Calu3 (cell line): ENCODE results near the gene EEPD1. TPM values are rescaled to one million over a fixed set of nuclear protein-coding genes. Genes with fewer than 3 reads are reported as not detected.

Source experiments
- BruUV-seq: library from RNA; stranded (reverse); fragments of 400-500 nt; replicated peaks from 2 replicates; lab custom pipeline; 2021; lab: Mats Ljungman, UMichigan
- CTCF ChIA-PET: fragments of 300-600 bp; sonication (Branson Sonifier 250); formaldehyde crosslinking; loops from one replicate; lab custom pipeline; 2022; ENCODE audit warnings: antibody characterized with exemption; lab: Charles Lee
- DNase-seq: peaks from one replicate; pipeline ENCODE4 v3.0.0; 2022
- H3K27ac Mint-ChIP-seq: one replicate; pipeline ENCODE4 v1.8.0; 2022; ENCODE audit warnings: mixed read lengths; ENCODE audit not compliant: unreplicated experiment
- H3K27me3 Mint-ChIP-seq: one replicate; pipeline ENCODE4 v1.8.0; 2022; ENCODE audit warnings: mixed read lengths; ENCODE audit not compliant: unreplicated experiment
- H3K36me3 Mint-ChIP-seq: one replicate; pipeline ENCODE4 v1.8.0; 2022; ENCODE audit warnings: mild to moderate bottlenecking, moderate library complexity, mixed read lengths; ENCODE audit not compliant: insufficient read depth, unreplicated experiment
- H3K4me1 Mint-ChIP-seq: one replicate; pipeline ENCODE4 v1.8.0; 2022; ENCODE audit warnings: mild to moderate bottlenecking, low read depth, mixed read lengths; ENCODE audit not compliant: unreplicated experiment
- H3K4me3 Mint-ChIP-seq: one replicate; pipeline ENCODE4 v1.8.0; 2022; ENCODE audit warnings: mild to moderate bottlenecking, low read depth, moderate library complexity, mixed read lengths; ENCODE audit not compliant: unreplicated experiment
- H3K9me3 Mint-ChIP-seq: one replicate; pipeline ENCODE4 v1.8.0; 2022; ENCODE audit warnings: low read depth, mixed read lengths; ENCODE audit not compliant: unreplicated experiment
- CTCF ChIP-seq: fragments of 200-600 bp; IDR thresholded peaks from one replicate; pipeline ENCODE4 v1.8.0; 2022; ENCODE audit warnings: antibody characterized with exemption; ENCODE audit not compliant: unreplicated experiment
- intact Hi-C: fragments of 100-400 bp; cut with micrococcal nuclease; formaldehyde crosslinking; loops from one replicate; pipeline ENCODE4 v1.10.0; 2022; ENCODE audit not compliant: unreplicated experiment
- total RNA-seq: library from RNA; stranded (reverse); gene quantifications from 2 replicates; pipeline ENCODE4 v1.2.3, GENCODE V29; 2022

Gene EEPD1
- total RNA-seq, 1 experiment from 2014 or later, result 48.8 TPM

GRCh38 chr7:36285276-36285675 lies 132.2 kb downstream of the EEPD1 start:
- Mint-ChIP-seq H3K9me3 (no peaks in the 10 kb centered on the region), H3K4me3 (no peak overlapping the region), H3K27me3 (no peaks in the 10 kb centered on the region), H3K36me3 (peaks cover 77% of the 10 kb centered on the region), H3K27ac (no peak overlapping the region), H3K4me1 (peaks cover 88% of the 10 kb centered on the region)
- CTCF ChIA-PET, result interaction anchor here (1.2 to 3.9 kb wide), 2 partner anchors 12 to 15 kb away, joined by 3 to 26 read pairs; no protein-coding TSS in a partner anchor
- no peak for TF ChIP-seq CTCF
- intact Hi-C loops, result no loop called here
- BruUV-seq, result no TSS peak
- no peak for DNase-seq

GRCh38 chr7:36286226-36286625 lies 133.2 kb downstream of the EEPD1 start:
- BruUV-seq, result no TSS peak
- no peaks in the 10 kb centered on the region for H3K27me3 Mint-ChIP-seq
- H3K9me3 Mint-ChIP-seq, result no peaks in the 10 kb centered on the region
- CTCF ChIA-PET, result interaction anchor here (0.6 to 3.9 kb wide), 4 partner anchors 10 to 1422 kb away, joined by 3 to 26 read pairs (median 8); no protein-coding TSS in a partner anchor
- intact Hi-C loops, result no loop called here
- H3K4me3 Mint-ChIP-seq, result peak overlapping the region; percentile 37
- peak; percentile 54 for DNase-seq
- peak overlapping the region; percentile 56 for H3K27ac Mint-ChIP-seq
- peaks cover 88% of the 10 kb centered on the region for H3K4me1 Mint-ChIP-seq
- H3K36me3 Mint-ChIP-seq, result peaks cover 79% of the 10 kb centered on the region
- TF ChIP-seq CTCF, result no peak

GRCh38 chr7:36286688-36287087 lies 133.6 kb downstream of the EEPD1 start:
- Mint-ChIP-seq H3K27me3 (no peaks in the 10 kb centered on the region), H3K27ac (peak overlapping the region; percentile 56), H3K36me3 (peaks cover 79% of the 10 kb centered on the region), H3K9me3 (no peaks in the 10 kb centered on the region), H3K4me1 (peaks cover 88% of the 10 kb centered on the region), H3K4me3 (peak overlapping the region; percentile 43)
- intact Hi-C loops, result no loop called here
- DNase-seq, result no peak
- no TSS peak for BruUV-seq
- CTCF ChIA-PET, result interaction anchor here (0.7 to 3.9 kb wide), 6 partner anchors 10 to 302 kb away, joined by 3 to 26 read pairs (median 4); no protein-coding TSS in a partner anchor
- no peak for TF ChIP-seq CTCF

GRCh38 chr7:36287371-36288241 lies 134.6 kb downstream of the EEPD1 start:
- no peaks in the 10 kb centered on the region for H3K9me3 Mint-ChIP-seq
- CTCF ChIA-PET, result interaction anchor here (0.6 to 3.9 kb wide), 9 partner anchors 11 to 302 kb away, joined by 3 to 26 read pairs (median 4); no protein-coding TSS in a partner anchor
- no peak for TF ChIP-seq CTCF
- H3K4me1 Mint-ChIP-seq, result peaks cover 88% of the 10 kb centered on the region
- intact Hi-C loops, result no loop called here
- DNase-seq, result peak; percentile 72
- peak overlapping the region; percentile 43 for H3K4me3 Mint-ChIP-seq
- no TSS peak for BruUV-seq
- no peaks in the 10 kb centered on the region for H3K27me3 Mint-ChIP-seq
- peaks cover 77% of the 10 kb centered on the region for H3K36me3 Mint-ChIP-seq
- peak overlapping the region; percentile 56 for H3K27ac Mint-ChIP-seq
